Neural cell (in vitro differentiated cells): ENCODE data around the gene HLA-F. TPM values are rescaled to one million over a fixed set of nuclear protein-coding genes. Genes with fewer than 3 reads are reported as not detected.

Experiments used
- H2AFZ ChIP-seq: fragments of 200-600, 300-800 bp; sonication (generic), shearing (Covaris generic); 2 replicates; pipeline ENCODE4 v1.6.0; 2014; ENCODE audit warnings: low read depth, mild to moderate bottlenecking, antibody characterized with exemption, low read length, moderate library complexity
- H3F3A ChIP-seq: fragments of 200-600 bp; shearing (Covaris generic); 2 replicates; pipeline ENCODE4 v1.6.1; 2016; ENCODE audit warnings: mild to moderate bottlenecking, moderate library complexity, mixed read lengths, antibody characterized with exemption, low read length; ENCODE audit not compliant: insufficient read depth, poor library complexity, severe bottlenecking
- H3K27ac ChIP-seq: fragments of 200-600, 300-800 bp; sonication (generic), shearing (Covaris generic); 2 replicates; pipeline ENCODE4 v1.5.1; 2014; ENCODE audit warnings: mild to moderate bottlenecking, low read length, moderate library complexity
- H3K27me3 ChIP-seq: fragments of 300-800, 200-600 bp; sonication (generic), shearing (Covaris generic); 2 replicates; pipeline ENCODE4 v1.6.0; 2014; ENCODE audit warnings: mild to moderate bottlenecking, low read depth, low read length, moderate library complexity; ENCODE audit not compliant: insufficient read depth
- H3K36me3 ChIP-seq: fragments of 300-800, 200-600 bp; sonication (generic), shearing (Covaris generic); 2 replicates; pipeline ENCODE4 v1.5.1; 2014; ENCODE audit warnings: mild to moderate bottlenecking, antibody characterized with exemption, low read length, moderate library complexity; ENCODE audit not compliant: insufficient read depth
- H3K4me2 ChIP-seq: fragments of 300-800, 200-600 bp; sonication (generic), shearing (Covaris generic); 2 replicates; pipeline ENCODE4 v1.6.0; 2014; ENCODE audit warnings: mild to moderate bottlenecking, low read length
- H3K4me3 ChIP-seq: fragments of 300-800, 200-600 bp; sonication (generic), shearing (Covaris generic); 2 replicates; pipeline ENCODE4 v1.5.1; 2014; ENCODE audit warnings: mild to moderate bottlenecking, low read length, moderate library complexity
- H3K79me2 ChIP-seq: fragments of 200-600 bp; shearing (Covaris generic); replicated peaks from 2 replicates; pipeline ENCODE4 v1.6.0; 2014; ENCODE audit warnings: mild to moderate bottlenecking, low read length, moderate library complexity; ENCODE audit not compliant: insufficient read depth
- H3K9ac ChIP-seq: fragments of 300-800, 200-600 bp; sonication (generic), shearing (Covaris generic); 2 replicates; pipeline ENCODE4 v1.6.1; 2016; ENCODE audit warnings: mild to moderate bottlenecking, low read length, mixed read lengths
- H3K9me2 ChIP-seq: fragments of 200-600 bp; shearing (Covaris generic); 2 replicates; pipeline ENCODE4 v1.6.1; 2016; ENCODE audit warnings: mild to moderate bottlenecking, low read length, mixed read lengths; ENCODE audit not compliant: insufficient read depth
- H3K9me3 ChIP-seq: fragments of 200-600, 300-800 bp; sonication (generic), shearing (Covaris generic); 2 replicates; pipeline ENCODE4 v1.6.1; 2016; ENCODE audit warnings: mild to moderate bottlenecking, mixed run types, low read length, moderate library complexity, mixed read lengths
- H4K20me1 ChIP-seq: fragments of 200-600 bp; shearing (Covaris generic); 2 replicates; pipeline ENCODE4 v1.6.1; 2016; ENCODE audit warnings: mild to moderate bottlenecking, mixed run types; ENCODE audit not compliant: insufficient read depth
- CTCF ChIP-seq: fragments of 450-650 bp; IDR thresholded peaks from 2 replicates; pipeline ENCODE4 v1.5.1; 2014; ENCODE audit warnings: antibody characterized with exemption, mild to moderate bottlenecking, moderate library complexity; ENCODE audit not compliant: poor library complexity, severe bottlenecking
- EP300 ChIP-seq: fragments of 450-650 bp; conservative IDR thresholded peaks from 2 replicates; pipeline ENCODE4 v1.6.1; 2014; ENCODE audit warnings: antibody characterized with exemption, mild to moderate bottlenecking, moderate library complexity; ENCODE audit not compliant: poor library complexity, severe bottlenecking
- EZH2 ChIP-seq: fragments of 200-600, 300-800 bp; shearing (Covaris generic), sonication (generic); IDR thresholded peaks from 2 replicates; pipeline ENCODE4 v1.6.1; 2014; ENCODE audit warnings: antibody characterized with exemption, low read length, borderline replicate concordance, mild to moderate bottlenecking; ENCODE audit not compliant: insufficient read depth, poor library complexity, severe bottlenecking
- MXI1 ChIP-seq: fragments of 450-650 bp; conservative IDR thresholded peaks from 2 replicates; pipeline ENCODE4 v1.6.1; 2014; ENCODE audit warnings: antibody characterized with exemption, mild to moderate bottlenecking; ENCODE audit not compliant: poor library complexity, severe bottlenecking
- POLR2AphosphoS5 ChIP-seq: IDR thresholded peaks from 2 replicates; pipeline ENCODE4 v1.6.1; 2012
- RAD21 ChIP-seq: fragments of 450-650 bp; conservative IDR thresholded peaks from 2 replicates; pipeline ENCODE4 v1.6.1; 2014; ENCODE audit warnings: antibody characterized with exemption, mild to moderate bottlenecking, moderate library complexity
- REST ChIP-seq: IDR thresholded peaks from 2 replicates; pipeline ENCODE4 v1.6.1; 2012; ENCODE audit warnings: borderline replicate concordance
- SMC3 ChIP-seq: fragments of 450-650 bp; conservative IDR thresholded peaks from 2 replicates; pipeline ENCODE4 v1.6.1; 2014; ENCODE audit warnings: antibody characterized with exemption, mild to moderate bottlenecking, moderate library complexity; ENCODE audit not compliant: poor library complexity
- TAF1 ChIP-seq: IDR thresholded peaks from 2 replicates; pipeline ENCODE4 v1.6.1; 2012; ENCODE audit warnings: low read depth
- polyA plus RNA-seq: library from polyadenylated mRNA; depleted of rRNA; stranded (reverse); fragments of >200 nt; gene quantifications from 2 replicates; pipeline ENCODE4 v1.2.3, GENCODE V29; 2014

The HLA-F gene
- polyA plus RNA-seq, 1 donor from 2014 or later: not detected

- Histone ChIP-seq H3K27me3 (no peaks in the 10 kb centered on the region), H4K20me1 (no peaks in the 10 kb centered on the region), H2AFZ (no peak overlapping the region), H3F3A (no peaks in the 10 kb centered on the region), H3K9ac (no peak overlapping the region), H3K9me2 (no peaks in the 10 kb centered on the region), H3K4me3 (no peak overlapping the region), H3K4me2 (no peak overlapping the region), H3K79me2 (no peaks in the 10 kb centered on the region), H3K9me3 (no peaks in the 10 kb centered on the region), H3K27ac (no peak overlapping the region), H3K36me3 (no peaks in the 10 kb centered on the region)
- TF ChIP-seq RAD21 (no peak), POLR2AphosphoS5 (no peak), REST (no peak), TAF1 (no peak), EZH2 (no peak), MXI1 (no peak), SMC3 (no peak), CTCF (no peak), EP300 (no peak)
Observed at GRCh38 chr6:29769336-29769735, 46.1 kb downstream of the HLA-F start.

- no peaks in the 10 kb centered on the region for H3K79me2 ChIP-seq
- no peaks in the 10 kb centered on the region for H3K36me3 ChIP-seq
- no peaks in the 10 kb centered on the region for H3F3A ChIP-seq
- no peaks in the 10 kb centered on the region for H3K9me2 ChIP-seq
- TF ChIP-seq POLR2AphosphoS5: no peak
- no peak for TF ChIP-seq REST
- no peak for TF ChIP-seq CTCF
- no peak for TF ChIP-seq RAD21
- H3K4me2 ChIP-seq: no peak overlapping the region
- H3K9ac ChIP-seq: no peak overlapping the region
- H3K27ac ChIP-seq: no peak overlapping the region
- H3K27me3 ChIP-seq: no peaks in the 10 kb centered on the region
- no peaks in the 10 kb centered on the region for H4K20me1 ChIP-seq
- H3K9me3 ChIP-seq: no peaks in the 10 kb centered on the region
- H2AFZ ChIP-seq: no peak overlapping the region
- no peak overlapping the region for H3K4me3 ChIP-seq
Observed at GRCh38 chr6:29770306-29770705, 47.1 kb downstream of the HLA-F start.
